ENCODE measurements around the gene ZNHIT2. TPM values are rescaled to one million over a fixed set of nuclear protein-coding genes. Genes with fewer than 3 reads are reported as not detected.

Gene ZNHIT2
- total RNA-seq, 1 donor from 2014 or later: 11.4 TPM

- DNase-seq (ENCODE audit: extremely low spot score, unreplicated experiment): peak; percentile 98
- H3K27ac Mint-ChIP-seq: peak within 1 kb of the TSS; percentile 70
- peak within 1 kb of the TSS; percentile 96 for H3K4me3 Mint-ChIP-seq
- H3K27me3 Mint-ChIP-seq: no peaks in the 10 kb centered on the region
- peaks cover 14% of the 10 kb centered on the region for H3K36me3 Mint-ChIP-seq
- H3K9me3 Mint-ChIP-seq: no peaks in the 10 kb centered on the region
- H3K4me1 Mint-ChIP-seq (ENCODE audit: unreplicated experiment): peaks cover 10% of the 10 kb centered on the region
- TF ChIP-seq CTCF (conservative IDR thresholded peaks at IDR 0.05): no peak
Measured at GRCh38 chr11:65083834-65084597, 33.5 kb downstream of the ZNHIT2 start, which contains the start of the genes CDCA5 and ZFPL1. Gene CDCA5, minus strand, starts transcription at chr11:65084040. Its CDS starts 62 bp downstream, at chr11:65083978. Gene ZFPL1, plus strand, starts transcription at chr11:65084222. Its CDS starts 477 bp downstream, at chr11:65084699.

GRCh38 chr11:65083134-65083833, 34.2 kb downstream of the ZNHIT2 start:
- H3K9me3 Mint-ChIP-seq: no peaks in the 10 kb centered on the region

GRCh38 chr11:65078786-65079342, 38.6 kb downstream of the ZNHIT2 start:
- TF ChIP-seq CTCF (conservative IDR thresholded peaks at IDR 0.05): no peak
- Mint-ChIP-seq H3K4me3 (no peak overlapping the region), H3K4me1 (ENCODE audit: unreplicated experiment) (peaks cover 14% of the 10 kb centered on the region), H3K27me3 (no peaks in the 10 kb centered on the region), H3K36me3 (peaks cover 7% of the 10 kb centered on the region), H3K27ac (peak overlapping the region; percentile 71), H3K9me3 (no peaks in the 10 kb centered on the region)
- DNase-seq (ENCODE audit: extremely low spot score, unreplicated experiment): no peak

More at GRCh38 chr11:65083134-65083833, 34.2 kb downstream of the ZNHIT2 start:
- peak overlapping the region; percentile 70 for H3K27ac Mint-ChIP-seq
- H3K4me1 Mint-ChIP-seq (ENCODE audit: unreplicated experiment): peaks cover 11% of the 10 kb centered on the region
- no peak for TF ChIP-seq CTCF (conservative IDR thresholded peaks at IDR 0.05)
- DNase-seq (ENCODE audit: extremely low spot score, unreplicated experiment): no peak
- peak overlapping the region; percentile 96 for H3K4me3 Mint-ChIP-seq
- H3K27me3 Mint-ChIP-seq: no peaks in the 10 kb centered on the region
- H3K36me3 Mint-ChIP-seq: peaks cover 9% of the 10 kb centered on the region

GRCh38 chr11:65078151-65078550, 39.4 kb downstream of the ZNHIT2 start:
- no peak overlapping the region for H3K4me3 Mint-ChIP-seq
- DNase-seq (ENCODE audit: extremely low spot score, unreplicated experiment): no peak
- H3K9me3 Mint-ChIP-seq: no peaks in the 10 kb centered on the region
- peaks cover 10% of the 10 kb centered on the region for H3K4me1 Mint-ChIP-seq (ENCODE audit: unreplicated experiment)
- no peaks in the 10 kb centered on the region for H3K27me3 Mint-ChIP-seq
- H3K36me3 Mint-ChIP-seq: peaks cover 7% of the 10 kb centered on the region
- peak; percentile 70 for TF ChIP-seq CTCF (conservative IDR thresholded peaks at IDR 0.05)
- peak overlapping the region; percentile 71 for H3K27ac Mint-ChIP-seq

GRCh38 chr11:65077451-65077850, 40.0 kb downstream of the ZNHIT2 start:
- TF ChIP-seq CTCF (conservative IDR thresholded peaks at IDR 0.05): no peak
- no peak for DNase-seq (ENCODE audit: extremely low spot score, unreplicated experiment)
- H3K36me3 Mint-ChIP-seq: peaks cover 7% of the 10 kb centered on the region
- H3K4me3 Mint-ChIP-seq: no peak overlapping the region
- no peaks in the 10 kb centered on the region for H3K9me3 Mint-ChIP-seq
- H3K4me1 Mint-ChIP-seq (ENCODE audit: unreplicated experiment): peaks cover 4% of the 10 kb centered on the region
- no peak overlapping the region for H3K27ac Mint-ChIP-seq
- no peaks in the 10 kb centered on the region for H3K27me3 Mint-ChIP-seq

Measured in type B pancreatic cell (in vitro differentiated cells).